ENCODE results near the gene JUP. TPM values are rescaled to one million over a fixed set of nuclear protein-coding genes. Genes with fewer than 3 reads are reported as not detected.

The JUP gene
- total RNA-seq, 2 experiments from 2014 or later = 40.5 to 62.0 TPM

GRCh38 chr17:41730479-41730878 lies 56.0 kb downstream of the JUP start:
- no peaks in the 10 kb centered on the region for H3K9me3 ChIP-seq (ENCODE audit: low read length)
- no peaks in the 10 kb centered on the region for H3K36me3 ChIP-seq (ENCODE audit: insufficient read depth, low read length)
- intact Hi-C loops (cut with micrococcal nuclease; ENCODE audit: unreplicated experiment) = loop anchor here (10.0 kb wide), 1 partner anchor 384 kb away; the partner anchor contains the start of gene DHX58
- no TSS peak for BruUV-seq (replicated peaks)
- TF ChIP-seq EZH2phosphoT487 (IDR thresholded peaks at IDR 0.05; ENCODE audit: borderline replicate concordance, low read depth, low read length) (no peak), CTCF (conservative IDR thresholded peaks at IDR 0.05; ENCODE audit: low read length) (no peak)
- no peaks in the 10 kb centered on the region for H3K79me2 ChIP-seq (ENCODE audit: insufficient read depth, low read depth, low read length)
- no peaks in the 10 kb centered on the region for H3K9me2 ChIP-seq (ENCODE audit: insufficient read depth, low read length)
- H3K27ac ChIP-seq (ENCODE audit: low read depth, low read length, poor library complexity, severe bottlenecking) = no peak overlapping the region
- ChIA-PET POLR2A (interaction anchor here (0.7 kb wide), 1 partner anchor 56 kb away, joined by 3 read pairs; the partner anchor contains the start of gene JUP), CTCF (ENCODE audit: unreplicated experiment) (interaction anchor here (0.6 kb wide), 1 partner anchor 30 kb away, joined by 3 read pairs; no protein-coding TSS in a partner anchor)
- H3K4me1 ChIP-seq (ENCODE audit: insufficient read depth, low read length, poor library complexity, severe bottlenecking) = peaks cover 7% of the 10 kb centered on the region
- no peak overlapping the region for H3K4me3 ChIP-seq (ENCODE audit: low read depth, low read length, poor library complexity, severe bottlenecking)
- no peak overlapping the region for H3K4me2 ChIP-seq (ENCODE audit: low read length)
- no peaks in the 10 kb centered on the region for H4K20me1 ChIP-seq (ENCODE audit: insufficient read depth, low read length)
- no peak for DNase-seq (ENCODE audit: low spot score)
- H2AFZ ChIP-seq (ENCODE audit: low read length) = no peak overlapping the region

GRCh38 chr17:41728056-41728455 lies 58.5 kb downstream of the JUP start:
- Histone ChIP-seq H3K4me2 (ENCODE audit: low read length) (no peak overlapping the region), H4K20me1 (ENCODE audit: insufficient read depth, low read length) (no peaks in the 10 kb centered on the region), H3K79me2 (ENCODE audit: insufficient read depth, low read depth, low read length) (no peaks in the 10 kb centered on the region), H3K9me2 (ENCODE audit: insufficient read depth, low read length) (no peaks in the 10 kb centered on the region), H3K4me1 (ENCODE audit: insufficient read depth, low read length, poor library complexity, severe bottlenecking) (peaks cover 7% of the 10 kb centered on the region), H3K4me3 (ENCODE audit: low read depth, low read length, poor library complexity, severe bottlenecking) (no peak overlapping the region), H2AFZ (ENCODE audit: low read length) (no peak overlapping the region), H3K27ac (ENCODE audit: low read depth, low read length, poor library complexity, severe bottlenecking) (no peak overlapping the region), H3K36me3 (ENCODE audit: insufficient read depth, low read length) (no peaks in the 10 kb centered on the region), H3K9me3 (ENCODE audit: low read length) (no peaks in the 10 kb centered on the region)
- DNase-seq (ENCODE audit: low spot score) = peak; percentile 40
- no TSS peak for BruUV-seq (replicated peaks)
- POLR2A ChIA-PET = interaction anchor here (0.7 kb wide), 1 partner anchor 87 kb away, joined by 3 read pairs; no protein-coding TSS in a partner anchor
- TF ChIP-seq EZH2phosphoT487 (IDR thresholded peaks at IDR 0.05; ENCODE audit: borderline replicate concordance, low read depth, low read length) (no peak), CTCF (conservative IDR thresholded peaks at IDR 0.05; ENCODE audit: low read length) (no peak)
- intact Hi-C loops (cut with micrococcal nuclease; ENCODE audit: unreplicated experiment) = no loop called here
- CTCF ChIA-PET (ENCODE audit: unreplicated experiment) = no interaction called here

GRCh38 chr17:41725134-41725533 lies 61.4 kb downstream of the JUP start:
- Histone ChIP-seq H3K79me2 (ENCODE audit: insufficient read depth, low read depth, low read length) (no peaks in the 10 kb centered on the region), H3K9me2 (ENCODE audit: insufficient read depth, low read length) (no peaks in the 10 kb centered on the region), H3K4me3 (ENCODE audit: low read depth, low read length, poor library complexity, severe bottlenecking) (no peak overlapping the region), H3K36me3 (ENCODE audit: insufficient read depth, low read length) (no peaks in the 10 kb centered on the region), H3K4me2 (ENCODE audit: low read length) (no peak overlapping the region), H3K9me3 (ENCODE audit: low read length) (no peaks in the 10 kb centered on the region), H2AFZ (ENCODE audit: low read length) (no peak overlapping the region), H4K20me1 (ENCODE audit: insufficient read depth, low read length) (no peaks in the 10 kb centered on the region), H3K4me1 (ENCODE audit: insufficient read depth, low read length, poor library complexity, severe bottlenecking) (no peaks in the 10 kb centered on the region), H3K27ac (ENCODE audit: low read depth, low read length, poor library complexity, severe bottlenecking) (no peak overlapping the region)
- ChIA-PET POLR2A (no interaction called here), CTCF (ENCODE audit: unreplicated experiment) (interaction anchor here (0.6 kb wide), 2 partner anchors 75 to 1149 kb away, joined by 9 to 10 read pairs; no protein-coding TSS in a partner anchor)
- DNase-seq (ENCODE audit: low spot score) = no peak
- TF ChIP-seq EZH2phosphoT487 (IDR thresholded peaks at IDR 0.05; ENCODE audit: borderline replicate concordance, low read depth, low read length) (no peak), CTCF (conservative IDR thresholded peaks at IDR 0.05; ENCODE audit: low read length) (no peak)
- intact Hi-C loops (cut with micrococcal nuclease; ENCODE audit: unreplicated experiment) = no loop called here
- BruUV-seq (replicated peaks) = no TSS peak

Data from OCI-LY7 (cell line).